DND-41 (cell line): ENCODE results near the gene ANXA10.

ENCODE experiments used
- ATAC-seq: fragments of 200-7000 bp; cut with Tn5 transposase; 3 replicates; pipeline ENCODE4 v1.9.1; 2021; ENCODE audit warnings: low read depth; ENCODE audit not compliant: insufficient read depth
- DNase-seq: peaks from one replicate; pipeline ENCODE4 v3.0.0-alpha.2; 2020
- H2AFZ ChIP-seq: 2 replicates; pipeline ENCODE4 v1.6.0; 2012; ENCODE audit warnings: low read depth, low read length
- H3K27ac ChIP-seq: 2 replicates; pipeline ENCODE4 v1.5.1; 2012; ENCODE audit warnings: low read length, inconsistent platforms
- H3K27me3 ChIP-seq: fragments of 200-600 bp; sonication (generic); 2 replicates; pipeline ENCODE4 v1.6.0; 2012; ENCODE audit warnings: low read length, mild to moderate bottlenecking, inconsistent platforms; ENCODE audit not compliant: insufficient read depth, poor library complexity
- H3K36me3 ChIP-seq: 2 replicates; pipeline ENCODE4 v1.5.1; 2012; ENCODE audit warnings: low read length, inconsistent platforms; ENCODE audit not compliant: insufficient read depth
- H3K4me1 ChIP-seq: 2 replicates; pipeline ENCODE4 v1.5.1; 2012; ENCODE audit warnings: mild to moderate bottlenecking, low read length; ENCODE audit not compliant: insufficient read depth
- H3K4me2 ChIP-seq: 2 replicates; pipeline ENCODE4 v1.6.0; 2012; ENCODE audit warnings: mild to moderate bottlenecking, moderate library complexity, low read length, inconsistent platforms; ENCODE audit not compliant: insufficient read depth
- H3K4me3 ChIP-seq, 2 experiments: fragments of 200-600 bp in 1 of 2; shearing (Covaris generic) in 1 of 2; 2 replicates each; pipeline ENCODE4 v1.5.1; 2012 to 2016; ENCODE audit warnings: inconsistent platforms in 2 of 2, low read length in 2 of 2, mild to moderate bottlenecking in 2 of 2, low read depth in 1 of 2, moderate library complexity in 1 of 2
- H3K79me2 ChIP-seq: 2 replicates; pipeline ENCODE4 v1.6.0; 2012; ENCODE audit warnings: low read length, inconsistent platforms; ENCODE audit not compliant: insufficient read depth
- H3K9ac ChIP-seq: 2 replicates; pipeline ENCODE4 v1.6.0; 2012; ENCODE audit warnings: low read depth, mild to moderate bottlenecking, inconsistent platforms, low read length, moderate library complexity
- H3K9me3 ChIP-seq: 2 replicates; pipeline ENCODE4 v1.5.1; 2012; ENCODE audit warnings: low read length, moderate library complexity, mild to moderate bottlenecking, inconsistent platforms; ENCODE audit not compliant: insufficient read depth, severe bottlenecking
- H4K20me1 ChIP-seq: 2 replicates; pipeline ENCODE4 v1.6.0; 2012; ENCODE audit warnings: low read length; ENCODE audit not compliant: insufficient read depth
- CTCF ChIP-seq: IDR thresholded peaks from 2 replicates; pipeline ENCODE4 v1.5.1; 2012; ENCODE audit warnings: borderline replicate concordance, low read length, moderate library complexity, mild to moderate bottlenecking; ENCODE audit not compliant: poor library complexity, severe bottlenecking; ENCODE audit errors: extremely low read depth
- EZH2 ChIP-seq: IDR thresholded peaks from 3 replicates; pipeline ENCODE4 v1.6.1; 2012; ENCODE audit warnings: borderline replicate concordance, low read depth, mild to moderate bottlenecking, moderate library complexity, low read length, inconsistent platforms; ENCODE audit not compliant: severe bottlenecking

ANXA10 gene

DNA sequence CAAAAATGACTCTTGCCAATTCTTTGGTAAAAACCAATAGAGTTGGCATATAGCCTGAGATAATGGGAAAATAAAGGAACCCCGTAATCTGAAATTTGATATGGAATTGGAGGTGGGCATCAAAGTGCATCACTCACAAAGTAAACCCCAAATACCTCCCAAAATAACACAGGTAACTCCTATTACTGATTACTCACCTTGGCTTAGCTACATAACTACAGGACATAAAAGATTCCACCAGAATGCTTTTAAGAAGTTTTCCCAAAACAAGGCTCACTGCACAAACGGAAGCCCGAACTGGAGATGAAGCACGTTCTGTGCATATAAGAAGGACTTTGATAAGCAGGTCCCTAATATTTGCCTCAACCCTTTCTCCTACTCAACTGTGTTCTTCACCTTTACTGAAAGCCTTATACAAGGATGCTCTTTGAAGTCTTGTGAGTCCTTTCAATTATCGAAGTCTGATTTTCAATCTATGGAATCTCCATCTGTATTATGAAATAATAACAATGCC, 14.6 kb upstream of the ANXA10 start:
- H3K4me3 ChIP-seq = no peak overlapping the region
- no peak overlapping the region for H3K9ac ChIP-seq
- H4K20me1 ChIP-seq = no peaks in the 10 kb centered on the region
- DNase-seq = no peak
- no peaks in the 10 kb centered on the region for H3K4me1 ChIP-seq
- H3K27ac ChIP-seq = no peak overlapping the region
- no peaks in the 10 kb centered on the region for H3K9me3 ChIP-seq
- no peaks in the 10 kb centered on the region for H3K79me2 ChIP-seq
- H3K4me2 ChIP-seq = no peak overlapping the region
- no peak for TF ChIP-seq EZH2
- TF ChIP-seq CTCF = no peak
- no peak for ATAC-seq
- no peaks in the 10 kb centered on the region for H3K36me3 ChIP-seq
- no peak overlapping the region for H2AFZ ChIP-seq
- H3K27me3 ChIP-seq = no peaks in the 10 kb centered on the region

GRCh38 chr4:168082379-168082778, 10.0 kb upstream of the ANXA10 start:
- Histone ChIP-seq H3K9ac (no peak overlapping the region), H3K27me3 (no peaks in the 10 kb centered on the region), H3K36me3 (no peaks in the 10 kb centered on the region), H3K9me3 (no peaks in the 10 kb centered on the region), H4K20me1 (no peaks in the 10 kb centered on the region), H3K4me2 (no peak overlapping the region), H3K27ac (no peak overlapping the region), H3K4me1 (no peaks in the 10 kb centered on the region), H3K4me3 (no peak overlapping the region), H2AFZ (no peak overlapping the region), H3K79me2 (no peaks in the 10 kb centered on the region)
- ATAC-seq (no peak), DNase-seq (no peak)
- no peak for TF ChIP-seq EZH2
- TF ChIP-seq CTCF = no peak

GRCh38 chr4:168095776-168096406, 3.6 kb downstream of the ANXA10 start:
- Histone ChIP-seq H3K4me1 (no peaks in the 10 kb centered on the region), H3K4me3 (no peak overlapping the region), H3K79me2 (no peaks in the 10 kb centered on the region), H2AFZ (no peak overlapping the region), H3K9me3 (no peaks in the 10 kb centered on the region), H3K27me3 (no peaks in the 10 kb centered on the region), H3K9ac (no peak overlapping the region), H4K20me1 (no peaks in the 10 kb centered on the region), H3K27ac (no peak overlapping the region), H3K4me2 (no peak overlapping the region), H3K36me3 (no peaks in the 10 kb centered on the region)
- no peak for DNase-seq
- TF ChIP-seq CTCF (no peak), EZH2 (no peak)
- ATAC-seq = no peak

DNA sequence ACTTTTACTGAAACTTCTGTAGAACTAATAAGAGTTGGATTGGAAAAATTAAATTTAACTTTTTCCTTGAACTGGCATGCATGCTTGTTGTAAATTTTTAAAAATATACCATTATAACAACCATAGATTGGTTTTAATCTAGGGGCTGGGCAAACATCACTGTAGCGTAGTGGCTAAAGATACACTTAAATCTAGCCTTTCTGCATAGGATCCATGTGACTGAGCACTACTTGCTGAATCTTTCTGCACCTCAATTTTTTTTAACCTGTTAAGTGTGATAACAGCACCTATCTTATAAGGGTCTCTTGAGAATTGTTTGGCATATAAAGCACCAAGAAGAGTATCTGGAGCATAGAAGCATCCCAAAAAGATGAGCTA, 4.1 kb downstream of the ANXA10 start:
- Histone ChIP-seq H3K9ac (no peak overlapping the region), H2AFZ (no peak overlapping the region), H3K4me1 (no peaks in the 10 kb centered on the region), H3K79me2 (no peaks in the 10 kb centered on the region), H3K27ac (no peak overlapping the region), H3K4me3 (no peak overlapping the region), H4K20me1 (no peaks in the 10 kb centered on the region), H3K4me2 (no peak overlapping the region), H3K27me3 (no peaks in the 10 kb centered on the region), H3K36me3 (no peaks in the 10 kb centered on the region), H3K9me3 (no peaks in the 10 kb centered on the region)
- ATAC-seq = no peak
- TF ChIP-seq CTCF (no peak), EZH2 (no peak)
- no peak for DNase-seq
